Hepatocyte (in vitro differentiated cells): ENCODE results near the gene SLC66A1. TPM values are rescaled to one million over a fixed set of nuclear protein-coding genes. Genes with fewer than 3 reads are reported as not detected.

Experiments used
- DNase-seq: peaks from one replicate; pipeline ENCODE4 v3.0.0-alpha.2; 2016; ENCODE audit warnings: low spot score
- H2AFZ ChIP-seq: fragments of 200-600 bp; sonication (generic); 2 replicates; pipeline ENCODE4 v1.6.0; 2016; ENCODE audit warnings: antibody characterized with exemption, mild to moderate bottlenecking
- H3K27ac ChIP-seq: fragments of 200-600 bp; sonication (generic); 2 replicates; pipeline ENCODE4 v1.5.1; 2016; ENCODE audit warnings: mild to moderate bottlenecking
- H3K27me3 ChIP-seq: fragments of 200-600 bp; sonication (generic); 2 replicates; pipeline ENCODE4 v1.6.1; 2016
- H3K36me3 ChIP-seq: fragments of 200-600 bp; sonication (generic); replicated peaks from 2 replicates; pipeline ENCODE4 v1.5.1; 2016; ENCODE audit warnings: low read depth; ENCODE audit not compliant: insufficient read depth
- H3K4me1 ChIP-seq: fragments of 200-600 bp; sonication (generic); 2 replicates; pipeline ENCODE4 v1.5.1; 2016; ENCODE audit warnings: mild to moderate bottlenecking, moderate library complexity; ENCODE audit not compliant: insufficient read depth
- H3K4me2 ChIP-seq: fragments of 200-600 bp; sonication (generic); 2 replicates; pipeline ENCODE4 v1.6.0; 2016
- H3K4me3 ChIP-seq: fragments of 200-600 bp; sonication (generic); 2 replicates; pipeline ENCODE4 v1.5.1; 2016; ENCODE audit warnings: mild to moderate bottlenecking
- H3K79me2 ChIP-seq: fragments of 200-600 bp; sonication (generic); 2 replicates; pipeline ENCODE4 v1.6.0; 2017; ENCODE audit warnings: mild to moderate bottlenecking
- H3K9me2 ChIP-seq: fragments of 200-600 bp; sonication (generic); replicated peaks from 2 replicates; pipeline ENCODE4 v1.6.0; 2017; ENCODE audit warnings: mild to moderate bottlenecking; ENCODE audit not compliant: insufficient read depth
- H3K9me3 ChIP-seq: fragments of 200-600 bp; sonication (generic); 2 replicates; pipeline ENCODE4 v1.5.1; 2016; ENCODE audit warnings: low read depth, mild to moderate bottlenecking
- H4K20me1 ChIP-seq: fragments of 200-600 bp; sonication (generic); 2 replicates; pipeline ENCODE4 v1.6.0; 2016; ENCODE audit warnings: mild to moderate bottlenecking; ENCODE audit not compliant: insufficient read depth, poor library complexity, severe bottlenecking
- EZH2 ChIP-seq: fragments of 200-600 bp; sonication (generic); IDR thresholded peaks from 2 replicates; pipeline ENCODE4 v1.6.1; 2016; ENCODE audit warnings: antibody characterized with exemption, mild to moderate bottlenecking, borderline replicate concordance
- EZH2phosphoT487 ChIP-seq: fragments of 200-600 bp; sonication (generic); IDR thresholded peaks from one replicate; pipeline ENCODE4 v1.6.1; 2018; ENCODE audit warnings: antibody characterized with exemption, mild to moderate bottlenecking, low read depth, moderate library complexity; ENCODE audit not compliant: unreplicated experiment, severe bottlenecking
- WGBS: methylation state at CpG from one replicate; pipeline ENCODE4 v1.1.6; 2016; ENCODE audit warnings: low lambda C conversion rate; ENCODE audit errors: missing lambda C conversion rate; 5-methylcytosine and 5-hydroxymethylcytosine counted together
- polyA plus RNA-seq: library from polyadenylated mRNA; unstranded; fragments of >200 nt; fragmentation: Nextera tagmentation; extraction: Ambion mirVana; gene quantifications from 2 replicates; pipeline ENCODE4 v1.2.1, GENCODE V29; 2016
- total RNA-seq: library from RNA; depleted of rRNA; stranded (reverse); fragments of >200 nt; gene quantifications from 2 replicates; pipeline ENCODE4 v1.2.3, GENCODE V29; 2014
- TF ChIP-seq, protein P1 (sequence below): fragments of 200-600 bp; sonication (generic); IDR thresholded peaks from 2 replicates; pipeline ENCODE4 v1.5.1; 2016; ENCODE audit warnings: antibody characterized with exemption, mild to moderate bottlenecking; ENCODE audit not compliant: poor library complexity

Gene SLC66A1
- total and polyA plus RNA-seq, 2 experiments from 2014 or later, result 28.2 to 39.6 TPM

DNA sequence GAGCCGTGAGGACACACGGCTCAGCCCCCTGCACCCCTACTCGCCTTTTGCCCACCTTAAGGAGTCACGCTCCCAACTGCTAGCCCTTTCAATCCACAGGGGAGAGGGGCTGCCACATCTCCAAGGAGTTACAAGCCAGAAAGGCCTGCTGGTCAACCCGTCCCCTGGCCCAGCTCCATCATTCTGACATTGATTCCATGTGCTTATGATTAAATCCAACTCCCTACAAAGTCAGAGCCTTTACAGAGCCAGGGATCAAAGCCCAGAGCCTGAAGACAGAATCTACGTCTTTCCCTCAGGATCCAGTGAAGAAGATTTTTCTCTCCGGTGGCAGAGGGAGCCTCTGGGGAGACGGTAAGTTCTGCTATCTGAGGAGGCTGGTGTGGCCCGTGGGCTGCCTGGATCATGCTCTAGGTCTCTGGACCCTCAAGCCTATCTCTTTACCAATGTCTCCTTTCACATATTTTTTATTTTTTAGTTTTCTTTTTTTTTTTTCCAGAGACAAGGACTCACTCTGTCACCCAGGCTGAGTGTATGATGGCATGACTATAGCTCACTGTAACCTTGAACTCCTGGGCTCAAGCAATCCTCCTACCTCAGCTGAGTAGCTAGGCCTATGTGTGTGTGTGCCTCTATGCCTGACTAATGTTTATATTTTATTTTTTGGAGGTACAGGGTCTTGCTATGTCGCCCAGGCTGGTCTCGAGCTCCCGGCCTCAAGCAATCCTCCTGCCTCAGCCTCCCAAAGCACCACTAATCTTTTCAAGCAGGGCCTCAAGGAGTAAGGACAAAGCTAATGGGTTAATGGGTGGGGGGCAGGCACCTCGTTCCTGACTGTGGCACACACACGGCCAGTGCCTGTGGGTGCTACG lies 61.3 kb downstream of the SLC66A1 start:
- H2AFZ ChIP-seq, result no peak overlapping the region
- no peak overlapping the region for H3K4me2 ChIP-seq
- no peaks in the 10 kb centered on the region for H3K27me3 ChIP-seq
- peak overlapping the region; percentile 56 for H3K27ac ChIP-seq
- no peaks in the 10 kb centered on the region for H3K36me3 ChIP-seq
- H3K79me2 ChIP-seq, result peaks cover 6% of the 10 kb centered on the region
- H3K9me3 ChIP-seq, result no peaks in the 10 kb centered on the region
- H4K20me1 ChIP-seq, result peaks cover 9% of the 10 kb centered on the region
- no peak overlapping the region for H3K4me3 ChIP-seq
- peaks cover 13% of the 10 kb centered on the region for H3K4me1 ChIP-seq
- no peak for DNase-seq
- WGBS, result 86% methylated on average over 15 of the region's 15 CpGs
- TF ChIP-seq EZH2, result no peak
- TF ChIP-seq EZH2phosphoT487, result no peak
- TF ChIP-seq, protein P1, sequence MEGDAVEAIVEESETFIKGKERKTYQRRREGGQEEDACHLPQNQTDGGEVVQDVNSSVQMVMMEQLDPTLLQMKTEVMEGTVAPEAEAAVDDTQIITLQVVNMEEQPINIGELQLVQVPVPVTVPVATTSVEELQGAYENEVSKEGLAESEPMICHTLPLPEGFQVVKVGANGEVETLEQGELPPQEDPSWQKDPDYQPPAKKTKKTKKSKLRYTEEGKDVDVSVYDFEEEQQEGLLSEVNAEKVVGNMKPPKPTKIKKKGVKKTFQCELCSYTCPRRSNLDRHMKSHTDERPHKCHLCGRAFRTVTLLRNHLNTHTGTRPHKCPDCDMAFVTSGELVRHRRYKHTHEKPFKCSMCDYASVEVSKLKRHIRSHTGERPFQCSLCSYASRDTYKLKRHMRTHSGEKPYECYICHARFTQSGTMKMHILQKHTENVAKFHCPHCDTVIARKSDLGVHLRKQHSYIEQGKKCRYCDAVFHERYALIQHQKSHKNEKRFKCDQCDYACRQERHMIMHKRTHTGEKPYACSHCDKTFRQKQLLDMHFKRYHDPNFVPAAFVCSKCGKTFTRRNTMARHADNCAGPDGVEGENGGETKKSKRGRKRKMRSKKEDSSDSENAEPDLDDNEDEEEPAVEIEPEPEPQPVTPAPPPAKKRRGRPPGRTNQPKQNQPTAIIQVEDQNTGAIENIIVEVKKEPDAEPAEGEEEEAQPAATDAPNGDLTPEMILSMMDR, result no peak
- no peaks in the 10 kb centered on the region for H3K9me2 ChIP-seq

DNA sequence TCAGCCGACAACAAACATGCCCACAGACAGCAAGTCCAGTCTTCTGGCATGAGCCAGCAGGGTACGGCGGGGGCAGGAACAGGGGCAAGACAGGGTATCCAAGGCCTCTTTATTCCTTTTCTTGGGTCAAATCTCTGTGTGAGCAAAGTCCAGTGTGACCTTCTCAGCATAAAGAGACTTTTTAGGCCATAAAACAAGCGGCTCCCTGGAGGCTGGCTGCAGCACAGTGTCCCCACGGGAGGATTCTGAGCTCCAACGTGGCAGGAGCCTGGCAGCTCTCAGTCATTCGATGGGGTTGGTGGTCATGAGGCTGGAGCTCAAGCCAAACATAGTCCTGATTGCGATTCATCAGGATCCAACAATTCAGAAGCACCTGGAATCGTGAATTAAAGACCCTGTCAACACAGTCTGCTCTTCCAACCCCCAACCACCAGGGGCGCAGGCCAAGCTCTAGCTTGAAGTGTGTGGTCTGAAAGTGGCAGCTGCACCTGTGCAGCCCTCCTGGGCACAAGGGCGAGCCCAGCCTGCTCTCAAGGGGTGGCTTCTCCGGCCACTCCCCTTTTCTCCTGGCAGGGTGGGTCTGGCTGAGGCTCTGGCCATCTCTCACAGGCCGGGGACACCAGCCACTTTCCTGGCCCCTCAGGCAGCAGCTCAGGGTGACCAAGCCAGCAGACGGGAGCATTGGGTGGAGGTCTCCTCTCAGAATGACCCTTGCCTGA lies 62.1 kb downstream of the SLC66A1 start:
- WGBS, result 83% methylated on average over 14 of the region's 14 CpGs
- H3K27ac ChIP-seq, result peak overlapping the region; percentile 56
- no peaks in the 10 kb centered on the region for H3K27me3 ChIP-seq
- DNase-seq, result peak; percentile 45
- no peak overlapping the region for H3K4me2 ChIP-seq
- TF ChIP-seq, protein P1, result peak; percentile 43
- TF ChIP-seq EZH2 (no peak), EZH2phosphoT487 (no peak)
- peaks cover 13% of the 10 kb centered on the region for H3K4me1 ChIP-seq
- peaks cover 9% of the 10 kb centered on the region for H4K20me1 ChIP-seq
- H2AFZ ChIP-seq, result no peak overlapping the region
- no peaks in the 10 kb centered on the region for H3K36me3 ChIP-seq
- no peak overlapping the region for H3K4me3 ChIP-seq
- H3K9me2 ChIP-seq, result no peaks in the 10 kb centered on the region
- peaks cover 6% of the 10 kb centered on the region for H3K79me2 ChIP-seq
- no peaks in the 10 kb centered on the region for H3K9me3 ChIP-seq

DNA sequence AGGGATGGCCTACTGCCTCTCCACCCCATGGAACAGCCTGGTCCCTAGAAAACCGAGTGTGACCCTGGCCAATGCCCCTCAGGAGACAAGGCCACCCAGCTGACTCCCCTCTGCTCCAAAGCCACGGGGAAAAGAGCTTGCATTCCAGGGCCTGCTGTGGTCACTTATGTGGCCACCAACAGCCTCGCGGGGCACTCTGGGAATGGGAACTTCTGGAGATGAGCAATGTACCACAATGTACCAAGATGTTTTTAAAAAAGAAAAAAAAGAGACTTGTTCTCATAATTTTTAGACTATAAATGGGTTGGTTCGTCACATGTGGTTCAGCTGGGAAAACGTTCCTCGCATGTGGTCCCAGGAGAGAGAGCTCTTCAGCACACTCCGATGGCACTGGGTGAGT lies 62.8 kb downstream of the SLC66A1 start:
- peaks cover 8% of the 10 kb centered on the region for H3K4me1 ChIP-seq
- H3K4me2 ChIP-seq, result no peak overlapping the region
- WGBS, result 95% methylated on average over 8 of the region's 8 CpGs
- no peaks in the 10 kb centered on the region for H3K27me3 ChIP-seq
- H3K4me3 ChIP-seq, result no peak overlapping the region
- TF ChIP-seq EZH2phosphoT487 (no peak), EZH2 (no peak)
- TF ChIP-seq, protein P1, result no peak
- H3K27ac ChIP-seq, result peak overlapping the region; percentile 54
- no peak overlapping the region for H2AFZ ChIP-seq
- no peaks in the 10 kb centered on the region for H3K9me3 ChIP-seq
- no peaks in the 10 kb centered on the region for H3K9me2 ChIP-seq
- peaks cover 4% of the 10 kb centered on the region for H4K20me1 ChIP-seq
- peaks cover 6% of the 10 kb centered on the region for H3K79me2 ChIP-seq
- DNase-seq, result no peak
- H3K36me3 ChIP-seq, result no peaks in the 10 kb centered on the region
